HG03565 (cell line): ENCODE measurements around the gene TNF.

Experiments
- ATAC-seq: cut with Tn5 transposase; IDR thresholded peaks from one replicate; pipeline ENCODE4 v1.9.1; 2021; ENCODE audit warnings: mild to moderate bottlenecking, moderate library complexity; ENCODE audit not compliant: unreplicated experiment

The TNF gene

GRCh38 chr6:31572041-31572911, 3.1 kb upstream of the TNF start, which contains the start of gene LTA:
Gene LTA (plus strand): TSS chr6:31572289. CDS start chr6:31572743, 454 bp downstream.
- ATAC-seq, result peak; percentile 21

GRCh38 chr6:31573239-31574105, 1.9 kb upstream of the TNF start:
- ATAC-seq, result no peak

GRCh38 chr6:31574106-31575061, 981 bp upstream of the TNF start:
- ATAC-seq, result no peak

- no peak for ATAC-seq
Measured at GRCh38 chr6:31575952-31576685, 754 bp downstream of the TNF start.

- ATAC-seq, result no peak
Measured at GRCh38 chr6:31576897-31577578, 1.7 kb downstream of the TNF start.

GRCh38 chr6:31577579-31577966, 2.2 kb downstream of the TNF start:
- ATAC-seq, result no peak

GRCh38 chr6:31578184-31579118, 3.1 kb downstream of the TNF start:
- no peak for ATAC-seq

- no peak for ATAC-seq
Measured at GRCh38 chr6:31579119-31579505, 3.7 kb downstream of the TNF start.

- ATAC-seq, result no peak
Measured at GRCh38 chr6:31579546-31580437, 4.4 kb downstream of the TNF start.

- no peak for ATAC-seq
Measured at GRCh38 chr6:31580438-31580740, 5.0 kb downstream of the TNF start.

GRCh38 chr6:31580807-31581433, 5.6 kb downstream of the TNF start:
- ATAC-seq, result peak; percentile 54

GRCh38 chr6:31581434-31582229, 6.3 kb downstream of the TNF start:
- no peak for ATAC-seq

- no peak for ATAC-seq
Measured at GRCh38 chr6:31582230-31582643, 6.9 kb downstream of the TNF start, which contains the start of gene LTB. Gene LTB (minus strand): TSS chr6:31582424. CDS start chr6:31582417, 7 bp downstream.

GRCh38 chr6:31585491-31585890, 10.1 kb downstream of the TNF start:
- no peak for ATAC-seq

- ATAC-seq, result no peak
Measured at GRCh38 chr6:31586008-31586407, 10.6 kb downstream of the TNF start, which contains the start of gene LST1. Gene LST1 (plus strand): TSS chr6:31586277. CDS start chr6:31587300, 1,023 bp downstream.
